Nephron progenitor cell (in vitro differentiated cells): ENCODE data around the gene HTR3E.

Source experiments
- DNase-seq: peaks from one replicate; pipeline ENCODE4 v3.0.0; 2021
- H3K27ac Mint-ChIP-seq: 2 replicates; pipeline ENCODE4 v1.8.0; 2021; ENCODE audit warnings: mild to moderate bottlenecking, moderate library complexity, mixed read lengths
- H3K27me3 Mint-ChIP-seq: 2 replicates; pipeline ENCODE4 v1.8.0; 2021; ENCODE audit warnings: mild to moderate bottlenecking, low read depth, mixed read lengths; ENCODE audit not compliant: poor library complexity
- H3K36me3 Mint-ChIP-seq: 2 replicates; pipeline ENCODE4 v1.8.0; 2021; ENCODE audit warnings: low read depth, mixed read lengths
- H3K4me1 Mint-ChIP-seq: 2 replicates; pipeline ENCODE4 v1.8.0; 2021; ENCODE audit warnings: mixed read lengths
- H3K4me3 Mint-ChIP-seq: 2 replicates; pipeline ENCODE4 v1.8.0; 2021; ENCODE audit warnings: mild to moderate bottlenecking, moderate library complexity, mixed read lengths
- H3K9me3 Mint-ChIP-seq: 2 replicates; pipeline ENCODE4 v1.8.0; 2021; ENCODE audit warnings: mild to moderate bottlenecking, moderate library complexity, mixed read lengths
- CTCF ChIP-seq: fragments of 200-600 bp; sonication (generic); IDR thresholded peaks from 2 replicates; pipeline ENCODE4 v1.5.0; 2021; ENCODE audit warnings: antibody characterized with exemption

Gene HTR3E

GRCh38 chr3:184077881-184078280 is 19.0 kb upstream of the HTR3E start:
- Mint-ChIP-seq H3K4me3 (no peak overlapping the region), H3K36me3 (no peaks in the 10 kb centered on the region), H3K4me1 (peaks cover 7% of the 10 kb centered on the region), H3K27me3 (peaks cover 13% of the 10 kb centered on the region), H3K27ac (no peak overlapping the region), H3K9me3 (no peaks in the 10 kb centered on the region)
- no peak for DNase-seq
- no peak for TF ChIP-seq CTCF

- H3K4me1 Mint-ChIP-seq, result peaks cover 7% of the 10 kb centered on the region
Observed at GRCh38 chr3:184078851-184079250, 18.0 kb upstream of the HTR3E start.

GRCh38 chr3:184081116-184081830 is 15.6 kb upstream of the HTR3E start:
- H3K27ac Mint-ChIP-seq, result no peak overlapping the region
- no peaks in the 10 kb centered on the region for H3K36me3 Mint-ChIP-seq
- no peak overlapping the region for H3K4me3 Mint-ChIP-seq
- no peak for DNase-seq
- peaks cover 7% of the 10 kb centered on the region for H3K9me3 Mint-ChIP-seq
- H3K27me3 Mint-ChIP-seq, result peaks cover 4% of the 10 kb centered on the region
- H3K4me1 Mint-ChIP-seq, result peaks cover 7% of the 10 kb centered on the region
- no peak for TF ChIP-seq CTCF

More at GRCh38 chr3:184078851-184079250, 18.0 kb upstream of the HTR3E start:
- DNase-seq, result no peak
- H3K4me3 Mint-ChIP-seq, result no peak overlapping the region
- no peaks in the 10 kb centered on the region for H3K36me3 Mint-ChIP-seq
- TF ChIP-seq CTCF, result no peak
- H3K27ac Mint-ChIP-seq, result no peak overlapping the region
- no peaks in the 10 kb centered on the region for H3K9me3 Mint-ChIP-seq
- peaks cover 9% of the 10 kb centered on the region for H3K27me3 Mint-ChIP-seq

GRCh38 chr3:184082034-184082433 is 14.8 kb upstream of the HTR3E start:
- Mint-ChIP-seq H3K9me3 (peaks cover 7% of the 10 kb centered on the region), H3K27ac (no peak overlapping the region), H3K36me3 (no peaks in the 10 kb centered on the region), H3K4me1 (peaks cover 7% of the 10 kb centered on the region), H3K27me3 (peaks cover 4% of the 10 kb centered on the region), H3K4me3 (no peak overlapping the region)
- no peak for DNase-seq
- no peak for TF ChIP-seq CTCF

- Mint-ChIP-seq H3K4me1 (peaks cover 5% of the 10 kb centered on the region), H3K36me3 (no peaks in the 10 kb centered on the region), H3K9me3 (peaks cover 7% of the 10 kb centered on the region), H3K27me3 (peaks cover 4% of the 10 kb centered on the region), H3K27ac (no peak overlapping the region), H3K4me3 (no peak overlapping the region)
- no peak for TF ChIP-seq CTCF
- DNase-seq, result no peak
Observed at GRCh38 chr3:184082465-184082864, 14.4 kb upstream of the HTR3E start.

- TF ChIP-seq CTCF, result no peak
- Mint-ChIP-seq H3K4me3 (no peak overlapping the region), H3K27me3 (peaks cover 8% of the 10 kb centered on the region), H3K27ac (no peak overlapping the region), H3K4me1 (no peaks in the 10 kb centered on the region), H3K9me3 (peaks cover 7% of the 10 kb centered on the region), H3K36me3 (no peaks in the 10 kb centered on the region)
- no peak for DNase-seq
Observed at GRCh38 chr3:184085389-184085852, 11.4 kb upstream of the HTR3E start.
